Measurements from ENCODE around the gene TPRG1L.

The TPRG1L gene

GRCh38 chr1:3649342-3650247 lies 24.8 kb downstream of the TPRG1L start, which contains the start of gene WRAP73:
WRAP73 (minus strand) TSS chr1:3650103; CDS start chr1:3649999, 104 bp downstream.
- DNase-seq, result peak; percentile 96

GRCh38 chr1:3650248-3651025 lies 25.6 kb downstream of the TPRG1L start:
- DNase-seq, result no peak

- no peak for DNase-seq
These were observed 26.5 kb downstream of the TPRG1L start for GRCh38 chr1:3651026-3651929.

GRCh38 chr1:3651930-3652547 lies 27.2 kb downstream of the TPRG1L start, which contains the start of gene TP73:
TP73 (plus strand) TSS chr1:3652516; CDS start chr1:3682366, 29,850 bp downstream.
- no peak for DNase-seq

- DNase-seq, result no peak
These were observed 27.9 kb downstream of the TPRG1L start for GRCh38 chr1:3652548-3653285.

- DNase-seq, result no peak
These were observed 28.4 kb downstream of the TPRG1L start for GRCh38 chr1:3653286-3653618.

- no peak for DNase-seq
These were observed 29.9 kb downstream of the TPRG1L start for GRCh38 chr1:3654549-3655281.

- no peak for DNase-seq
These were observed 31.8 kb downstream of the TPRG1L start for GRCh38 chr1:3656450-3657095.

GRCh38 chr1:3657096-3657475 lies 32.3 kb downstream of the TPRG1L start:
- DNase-seq, result no peak

- no peak for DNase-seq
These were observed 32.9 kb downstream of the TPRG1L start for GRCh38 chr1:3657578-3658230.

- no peak for DNase-seq
These were observed 33.4 kb downstream of the TPRG1L start for GRCh38 chr1:3658231-3658615.

GRCh38 chr1:3659093-3659492 lies 34.3 kb downstream of the TPRG1L start:
- no peak for DNase-seq

GRCh38 chr1:3660704-3661103 lies 35.9 kb downstream of the TPRG1L start:
- no peak for DNase-seq

GRCh38 chr1:3661631-3662030 lies 36.8 kb downstream of the TPRG1L start:
- no peak for DNase-seq

- no peak for DNase-seq
These were observed 37.4 kb downstream of the TPRG1L start for GRCh38 chr1:3662080-3662671.

- DNase-seq, result no peak
These were observed 39.3 kb downstream of the TPRG1L start for GRCh38 chr1:3663999-3664699.

GRCh38 chr1:3664700-3665375 lies 40.0 kb downstream of the TPRG1L start:
- DNase-seq, result no peak

- DNase-seq, result no peak
These were observed 43.3 kb downstream of the TPRG1L start for GRCh38 chr1:3668148-3668547.

Measured in activated effector memory CD4-positive, alpha-beta T cell treated with anti-CD3 and anti-CD28 coated beads, Interleukin-2, amount 50 U/mL, for 16 hours (primary cell).